Mesenchymal stem cell (in vitro differentiated cells and primary cell): ENCODE results near the gene DAW1. TPM values are rescaled to one million over a fixed set of nuclear protein-coding genes. Genes with fewer than 3 reads are reported as not detected.

ENCODE experiments used
- DNase-seq: peaks from one replicate; pipeline ENCODE4 v3.0.0-alpha.2; 2013
- H2AFZ ChIP-seq: one replicate; pipeline ENCODE4 v1.6.1; 2013; ENCODE audit warnings: low read depth, mild to moderate bottlenecking, control low read depth, inconsistent platforms, low read length, moderate library complexity
- H2AK5ac ChIP-seq: 2 replicates; pipeline ENCODE4 v1.6.1; 2013; ENCODE audit warnings: low read length, moderate library complexity, mild to moderate bottlenecking, inconsistent platforms; ENCODE audit not compliant: severe bottlenecking
- H2BK120ac ChIP-seq: one replicate; pipeline ENCODE4 v1.6.1; 2013; ENCODE audit warnings: low read depth, mild to moderate bottlenecking, inconsistent platforms, low read length, moderate library complexity
- H2BK12ac ChIP-seq, 2 experiments: one replicate each; pipeline ENCODE4 v1.6.1; 2013; ENCODE audit warnings: inconsistent platforms in 2 of 2, low read length in 2 of 2, mild to moderate bottlenecking in 2 of 2, moderate library complexity in 2 of 2, control low read depth in 1 of 2
- H2BK15ac ChIP-seq: one replicate; pipeline ENCODE4 v1.6.1; 2013; ENCODE audit warnings: mild to moderate bottlenecking, low read depth, inconsistent platforms; ENCODE audit not compliant: poor library complexity, severe bottlenecking
- H2BK5ac ChIP-seq: 2 replicates; pipeline ENCODE4 v1.6.1; 2013; ENCODE audit warnings: low read depth, mild to moderate bottlenecking, low read length, control low read depth, inconsistent platforms; ENCODE audit not compliant: poor library complexity, severe bottlenecking
- H3K14ac ChIP-seq, 2 experiments: one replicate each; pipeline ENCODE4 v1.6.1; 2013; ENCODE audit warnings: inconsistent platforms in 2 of 2, low read length in 2 of 2, control low read depth in 1 of 2, mild to moderate bottlenecking in 1 of 2, moderate library complexity in 1 of 2
- H3K18ac ChIP-seq, 2 experiments: one replicate each; pipeline ENCODE4 v1.6.1; 2013; ENCODE audit warnings: inconsistent platforms in 2 of 2, low read length in 2 of 2, control low read depth in 1 of 2, low read depth in 1 of 2, mild to moderate bottlenecking in 1 of 2
- H3K23ac ChIP-seq, 2 experiments: one replicate each; pipeline ENCODE4 v1.6.1; 2013; ENCODE audit warnings: inconsistent platforms in 2 of 2, low read length in 2 of 2, mild to moderate bottlenecking in 2 of 2, moderate library complexity in 2 of 2, control low read depth in 1 of 2
- H3K27ac ChIP-seq: 2 replicates; pipeline ENCODE4 v1.5.1; 2013; ENCODE audit warnings: mild to moderate bottlenecking, moderate library complexity, low read length, control low read depth, inconsistent platforms; ENCODE audit not compliant: poor library complexity, severe bottlenecking
- H3K27me3 ChIP-seq, 2 experiments: 2 replicates each; pipeline versions ENCODE4 v1.6.1 to v1.7.0; 2013; ENCODE audit warnings: low read length in 2 of 2, mild to moderate bottlenecking in 2 of 2, moderate library complexity in 2 of 2, control low read depth in 1 of 2, inconsistent platforms in 1 of 2; ENCODE audit not compliant: control insufficient read depth in 1 of 2, insufficient read depth in 1 of 2
- H3K36me3 ChIP-seq, 2 experiments: 2 replicates each; pipeline versions ENCODE4 v1.6.1 to v1.7.0; 2013; ENCODE audit warnings: low read length in 2 of 2, control low read depth in 1 of 2, inconsistent platforms in 1 of 2, low read depth in 1 of 2, mild to moderate bottlenecking in 1 of 2; ENCODE audit not compliant: insufficient read depth in 2 of 2, control insufficient read depth in 1 of 2
- H3K4ac ChIP-seq, 2 experiments: one replicate each; pipeline ENCODE4 v1.6.1; 2013; ENCODE audit warnings: inconsistent platforms in 2 of 2, low read length in 2 of 2, mild to moderate bottlenecking in 2 of 2, moderate library complexity in 2 of 2, control low read depth in 1 of 2, low read depth in 1 of 2
- H3K4me1 ChIP-seq: 2 replicates; pipeline ENCODE4 v1.6.1; 2013; ENCODE audit warnings: low read depth, low read length, control low read depth; ENCODE audit not compliant: control insufficient read depth, insufficient read depth
- H3K4me2 ChIP-seq: 2 replicates; pipeline ENCODE4 v1.6.1; 2013; ENCODE audit warnings: low read length, mild to moderate bottlenecking, inconsistent platforms; ENCODE audit not compliant: poor library complexity, severe bottlenecking
- H3K4me3 ChIP-seq, 2 experiments: 2 replicates each; pipeline versions ENCODE4 v1.5.1 to v1.7.0; 2013; ENCODE audit warnings: low read length in 2 of 2, mild to moderate bottlenecking in 2 of 2, control low read depth in 1 of 2, low read depth in 1 of 2; ENCODE audit not compliant: insufficient read depth in 1 of 2
- H3K79me1 ChIP-seq: replicated peaks from 2 replicates; pipeline ENCODE4 v1.6.1; 2013; ENCODE audit warnings: mild to moderate bottlenecking, control low read depth, low read length, inconsistent platforms; ENCODE audit not compliant: poor library complexity, severe bottlenecking
- H3K9ac ChIP-seq: 2 replicates; pipeline ENCODE4 v1.7.0; 2013; ENCODE audit warnings: mild to moderate bottlenecking, low read length, moderate library complexity
- H3K9me3 ChIP-seq: 2 replicates; pipeline ENCODE4 v1.7.0; 2013; ENCODE audit warnings: mild to moderate bottlenecking, low read length; ENCODE audit not compliant: control insufficient read depth
- H4K8ac ChIP-seq: one replicate; pipeline ENCODE4 v1.6.1; 2013; ENCODE audit warnings: inconsistent platforms, mild to moderate bottlenecking, low read length, moderate library complexity
- H4K91ac ChIP-seq: one replicate; pipeline ENCODE4 v1.6.1; 2013; ENCODE audit warnings: mild to moderate bottlenecking, low read length, inconsistent platforms
- WGBS: methylation state at CpG from one replicate; pipeline ENCODE4 v1.1.7; 2013; ENCODE audit warnings: mixed read lengths; 5-methylcytosine and 5-hydroxymethylcytosine counted together
- polyA plus RNA-seq, 2 experiments: library from polyadenylated mRNA; stranded (reverse); fragments of 200-250 nt; gene quantifications; one replicate each; pipeline ENCODE4 v1.2.3, GENCODE V29; 2013

DAW1 gene
- polyA plus RNA-seq (2013, experiment 1 of 2), result 0.15 TPM
- 0.04 TPM for polyA plus RNA-seq (2013, experiment 2 of 2)

GRCh38 chr2:227871375-227871791 is at the start of gene DAW1:
DAW1 (plus strand) TSS chr2:227871631; CDS start chr2:227871690, 59 bp downstream.
- Histone ChIP-seq H2BK120ac (no peak within 1 kb of the TSS), H3K9ac (peak within 1 kb of the TSS; percentile 88), H2AK5ac (no peak within 1 kb of the TSS), H3K27me3 (no peaks in the 10 kb centered on the region), H3K27ac (peak within 1 kb of the TSS; percentile 78), H3K4me3 (peak within 1 kb of the TSS; percentile 44 to 75), H3K23ac (no peak within 1 kb of the TSS), H3K9me3 (no peaks in the 10 kb centered on the region), H2BK5ac (peak within 1 kb of the TSS; percentile 9), H3K14ac (peak within 1 kb of the TSS in 1 of 2 experiments; percentile 62), H3K4ac (no peak within 1 kb of the TSS), H3K79me1 (no peaks in the 10 kb centered on the region), H2BK12ac (peak within 1 kb of the TSS in 1 of 2 experiments; percentile 28), H3K36me3 (no peaks in the 10 kb centered on the region), H4K91ac (no peak within 1 kb of the TSS), H2AFZ (peak within 1 kb of the TSS; percentile 72), H3K4me1 (peaks cover 14% of the 10 kb centered on the region), H2BK15ac (no peak within 1 kb of the TSS), H3K18ac (peak within 1 kb of the TSS in 1 of 2 experiments; percentile 70), H3K4me2 (peak within 1 kb of the TSS; percentile 64), H4K8ac (peak within 1 kb of the TSS; percentile 40)
- DNase-seq, result peak; percentile 59
- 57% methylated on average over 34 of the region's 34 CpGs for WGBS

GRCh38 chr2:227822416-227823003 is 48.9 kb upstream of the DAW1 start:
- Histone ChIP-seq H2BK5ac (no peak overlapping the region), H3K27ac (no peak overlapping the region), H2AFZ (no peak overlapping the region), H3K18ac (no peak overlapping the region), H3K4me3 (no peak overlapping the region), H3K9me3 (no peaks in the 10 kb centered on the region), H3K27me3 (no peaks in the 10 kb centered on the region), H3K9ac (no peak overlapping the region), H3K14ac (no peak overlapping the region), H3K23ac (no peak overlapping the region), H2BK15ac (no peak overlapping the region), H3K4me1 (peaks cover 10% of the 10 kb centered on the region), H3K79me1 (no peaks in the 10 kb centered on the region), H4K91ac (no peak overlapping the region), H3K4ac (no peak overlapping the region), H4K8ac (no peak overlapping the region), H3K4me2 (no peak overlapping the region), H2BK12ac (no peak overlapping the region), H3K36me3 (no peaks in the 10 kb centered on the region), H2AK5ac (no peak overlapping the region), H2BK120ac (no peak overlapping the region)
- DNase-seq, result no peak
- 96% methylated on average over 1 of the region's 2 CpGs for WGBS

GRCh38 chr2:227823922-227824321 is 47.5 kb upstream of the DAW1 start:
- no peak overlapping the region for H3K18ac ChIP-seq
- no peak overlapping the region for H3K23ac ChIP-seq
- H2AK5ac ChIP-seq, result no peak overlapping the region
- H3K4me1 ChIP-seq, result peaks cover 6% of the 10 kb centered on the region
- 100% methylated on average over 1 of the region's 2 CpGs for WGBS
- no peak overlapping the region for H3K27ac ChIP-seq
- H3K27me3 ChIP-seq, result no peaks in the 10 kb centered on the region
- H3K4me3 ChIP-seq, result no peak overlapping the region
- no peak overlapping the region for H3K14ac ChIP-seq
- H3K79me1 ChIP-seq, result no peaks in the 10 kb centered on the region
- no peak overlapping the region for H2BK15ac ChIP-seq
- H4K91ac ChIP-seq, result no peak overlapping the region
- H3K4me2 ChIP-seq, result no peak overlapping the region
- H3K9me3 ChIP-seq, result no peaks in the 10 kb centered on the region
- no peak overlapping the region for H2BK5ac ChIP-seq
- H3K4ac ChIP-seq, result no peak overlapping the region
- no peak overlapping the region for H2BK120ac ChIP-seq
- H2BK12ac ChIP-seq, result no peak overlapping the region
- no peak for DNase-seq
- H3K36me3 ChIP-seq, result no peaks in the 10 kb centered on the region
- H4K8ac ChIP-seq, result no peak overlapping the region
- no peak overlapping the region for H2AFZ ChIP-seq
- no peak overlapping the region for H3K9ac ChIP-seq

- H2BK12ac ChIP-seq, result no peak overlapping the region
- no peak overlapping the region for H3K14ac ChIP-seq
- no peak overlapping the region for H2BK15ac ChIP-seq
- peaks cover 3% of the 10 kb centered on the region for H3K4me1 ChIP-seq
- H2BK120ac ChIP-seq, result no peak overlapping the region
- H3K79me1 ChIP-seq, result no peaks in the 10 kb centered on the region
- no peak overlapping the region for H3K4me3 ChIP-seq
- no peaks in the 10 kb centered on the region for H3K36me3 ChIP-seq
- no peak overlapping the region for H3K9ac ChIP-seq
- no peak overlapping the region for H2BK5ac ChIP-seq
- no peak overlapping the region for H4K8ac ChIP-seq
- WGBS, result 82% methylated on average over 5 of the region's 7 CpGs
- H3K23ac ChIP-seq, result no peak overlapping the region
- H3K27ac ChIP-seq, result no peak overlapping the region
- no peak overlapping the region for H2AFZ ChIP-seq
- no peak overlapping the region for H4K91ac ChIP-seq
- no peak overlapping the region for H2AK5ac ChIP-seq
- H3K18ac ChIP-seq, result no peak overlapping the region
- DNase-seq, result no peak
- H3K4ac ChIP-seq, result no peak overlapping the region
- no peaks in the 10 kb centered on the region for H3K9me3 ChIP-seq
- H3K4me2 ChIP-seq, result no peak overlapping the region
- no peaks in the 10 kb centered on the region for H3K27me3 ChIP-seq
Measured at GRCh38 chr2:227824711-227825110, 46.7 kb upstream of the DAW1 start.
